HG03095 (cell line): Measurements from ENCODE around the gene KCNK5.

ENCODE experiments used
- ATAC-seq: cut with Tn5 transposase; IDR thresholded peaks from one replicate; pipeline ENCODE4 v1.9.1; 2021; ENCODE audit warnings: moderate library complexity; ENCODE audit not compliant: unreplicated experiment

Gene KCNK5

GRCh38 chr6:39240155-39240757, 11.0 kb upstream of the KCNK5 start:
- ATAC-seq = no peak

- ATAC-seq = no peak
These were observed 10.4 kb upstream of the KCNK5 start for GRCh38 chr6:39239527-39240154.

GRCh38 chr6:39236742-39237141, 7.5 kb upstream of the KCNK5 start:
- no peak for ATAC-seq

GRCh38 chr6:39233333-39233732, 4.1 kb upstream of the KCNK5 start:
- ATAC-seq = no peak

- ATAC-seq = no peak
These were observed 2.4 kb upstream of the KCNK5 start for GRCh38 chr6:39231521-39232243.

- no peak for ATAC-seq
These were observed 1.4 kb upstream of the KCNK5 start for GRCh38 chr6:39230654-39231035.

- ATAC-seq = no peak
These were observed 934 bp downstream of the KCNK5 start for GRCh38 chr6:39228111-39228971.

- ATAC-seq = no peak
These were observed 1.8 kb downstream of the KCNK5 start for GRCh38 chr6:39227476-39227875.

- ATAC-seq = no peak
These were observed 2.5 kb downstream of the KCNK5 start for GRCh38 chr6:39226639-39227329.

GRCh38 chr6:39225946-39226437, 3.3 kb downstream of the KCNK5 start:
- ATAC-seq = no peak

- no peak for ATAC-seq
These were observed 3.7 kb downstream of the KCNK5 start for GRCh38 chr6:39225543-39225942.

- ATAC-seq = no peak
These were observed 4.6 kb downstream of the KCNK5 start for GRCh38 chr6:39224523-39225182.

GRCh38 chr6:39224011-39224410, 5.3 kb downstream of the KCNK5 start:
- ATAC-seq = no peak

GRCh38 chr6:39223555-39223954, 5.7 kb downstream of the KCNK5 start:
- ATAC-seq = no peak

- no peak for ATAC-seq
These were observed 6.2 kb downstream of the KCNK5 start for GRCh38 chr6:39223061-39223460.

GRCh38 chr6:39221779-39222641, 7.3 kb downstream of the KCNK5 start:
- no peak for ATAC-seq

GRCh38 chr6:39221115-39221514, 8.2 kb downstream of the KCNK5 start:
- ATAC-seq = no peak

GRCh38 chr6:39218868-39219567, 10.3 kb downstream of the KCNK5 start:
- ATAC-seq = no peak
